SK-N-SH (cell line): ENCODE results near the gene TNFAIP8L2. TPM values are rescaled to one million over a fixed set of nuclear protein-coding genes. Genes with fewer than 3 reads are reported as not detected.

ENCODE experiments used
- CTCF ChIA-PET: fragments of 300-600, 350-600 bp; formaldehyde crosslinking; extraction: SDS; loops from one replicate; lab custom pipeline; 2021; lab: Yijun Ruan, JAX
- POLR2A ChIA-PET: fragments of 350-600 bp; sonication (Branson Sonifier 250); formaldehyde crosslinking; extraction: SDS; loops from one replicate; lab custom pipeline; 2020; ENCODE audit warnings: antibody characterized with exemption, inconsistent platforms; lab: Yijun Ruan, JAX
- DNase-seq: peaks from one replicate; pipeline ENCODE4 v3.0.0; 2012
- H2AFZ ChIP-seq: fragments of 200-600 bp; sonication (generic); 2 replicates; pipeline ENCODE4 v1.8.1; 2016; ENCODE audit warnings: antibody characterized with exemption, mild to moderate bottlenecking, low read depth
- H3F3A ChIP-seq: fragments of 200-600 bp; sonication (generic); replicated peaks from 2 replicates; pipeline ENCODE3; 2016; ENCODE audit warnings: antibody characterized with exemption, mild to moderate bottlenecking; ENCODE audit not compliant: insufficient read depth
- H3K27ac ChIP-seq, 2 experiments: fragments of 200-500 bp in 1 of 2; fragments of 200-600 bp in 1 of 2; sonication (Bioruptor generic) in 1 of 2; sonication (generic), shearing (Covaris generic) in 1 of 2; 2 replicates each; pipeline versions ENCODE4 v1.5.1 to v1.6.1; 2014 to 2016; ENCODE audit warnings: low read depth in 2 of 2, inconsistent platforms in 1 of 2, low read length in 1 of 2, mild to moderate bottlenecking in 1 of 2, mixed read lengths in 1 of 2
- H3K27me3 ChIP-seq: fragments of 200-600 bp; sonication (generic), shearing (Covaris generic); 2 replicates; pipeline ENCODE4 v1.6.1; 2016; ENCODE audit warnings: mixed run types; ENCODE audit not compliant: insufficient read depth
- H3K36me3 ChIP-seq, 2 experiments: fragments of 200-500 bp in 1 of 2; fragments of 200-600 bp in 1 of 2; sonication (Bioruptor generic) in 1 of 2; sonication (generic) in 1 of 2; replicated peaks in 1 of 2; 2 replicates each; pipeline versions ENCODE3 to v1.5.1; 2014 to 2016; ENCODE audit warnings: low read length in 1 of 2, mild to moderate bottlenecking in 1 of 2; ENCODE audit not compliant: insufficient read depth in 2 of 2, control insufficient read depth in 1 of 2
- H3K4me1 ChIP-seq, 2 experiments: fragments of 200-500 bp in 1 of 2; fragments of 200-600 bp in 1 of 2; sonication (Bioruptor generic) in 1 of 2; sonication (generic), shearing (Covaris generic) in 1 of 2; 2 replicates each; pipeline versions ENCODE4 v1.5.1 to v1.6.1; 2014 to 2016; ENCODE audit warnings: low read depth in 1 of 2, low read length in 1 of 2, mixed run types in 1 of 2; ENCODE audit not compliant: insufficient read depth in 2 of 2, control insufficient read depth in 1 of 2
- H3K4me2 ChIP-seq: fragments of 200-600 bp; sonication (generic), shearing (Covaris generic); 2 replicates; pipeline ENCODE4 v1.6.1; 2017; ENCODE audit warnings: mixed run types
- H3K4me3 ChIP-seq, 2 experiments: fragments of 200-500 bp in 1 of 2; fragments of 200-600 bp in 1 of 2; sonication (Bioruptor generic) in 1 of 2; sonication (generic), shearing (Covaris generic) in 1 of 2; 2 replicates each; pipeline versions ENCODE4 v1.5.1 to v1.8.1; 2014 to 2016; ENCODE audit warnings: low read depth in 2 of 2, inconsistent platforms in 1 of 2, low read length in 1 of 2, mild to moderate bottlenecking in 1 of 2, mixed read lengths in 1 of 2, moderate library complexity in 1 of 2
- H3K79me2 ChIP-seq: fragments of 200-600 bp; sonication (generic); 2 replicates; pipeline ENCODE4 v1.8.1; 2017; ENCODE audit warnings: mild to moderate bottlenecking; ENCODE audit not compliant: insufficient read depth
- H3K9ac ChIP-seq: fragments of 200-600 bp; sonication (generic); 2 replicates; pipeline ENCODE4 v1.6.1; 2017; ENCODE audit warnings: mixed run types
- H3K9me2 ChIP-seq: fragments of 200-600 bp; sonication (generic); 2 replicates; pipeline ENCODE4 v1.6.1; 2017; ENCODE audit warnings: mixed run types
- H3K9me3 ChIP-seq: fragments of 200-600 bp; sonication (generic); 2 replicates; pipeline ENCODE4 v1.6.1; 2017; ENCODE audit warnings: mixed run types, mild to moderate bottlenecking, moderate library complexity
- H4K20me1 ChIP-seq: fragments of 200-600 bp; sonication (generic); 2 replicates; pipeline ENCODE4 v1.6.1; 2017; ENCODE audit warnings: mild to moderate bottlenecking, mixed run types; ENCODE audit not compliant: insufficient read depth
- CTCF ChIP-seq: fragments of 200-600 bp; sonication (generic); IDR thresholded peaks from 2 replicates; pipeline ENCODE4 v1.6.1; 2017; ENCODE audit warnings: antibody characterized with exemption, mild to moderate bottlenecking, moderate library complexity
- EP300 ChIP-seq, 2 experiments: IDR thresholded peaks; 2 replicates each; pipeline versions ENCODE4 v1.4.0 to v1.6.1; 2012; ENCODE audit warnings: borderline replicate concordance in 1 of 2, low read depth in 1 of 2, low read length in 1 of 2
- FOXJ3 ChIP-seq: sonication (generic); formaldehyde crosslinking; IDR thresholded peaks from 2 replicates; pipeline ENCODE4 v1.5.1; 2020; ENCODE audit warnings: mild to moderate bottlenecking, missing genetic modification reagents
- GABPA ChIP-seq: IDR thresholded peaks from 2 replicates; pipeline ENCODE4 v1.4.0; 2012; ENCODE audit warnings: low read depth, mild to moderate bottlenecking
- GATA2 ChIP-seq: sonication (generic); formaldehyde crosslinking; IDR thresholded peaks from 2 replicates; pipeline ENCODE4 v1.5.0; 2020; ENCODE audit warnings: mild to moderate bottlenecking, missing genetic modification reagents
- IRF3 ChIP-seq: fragments of 150-350 bp; IDR thresholded peaks from 2 replicates; pipeline ENCODE4 v1.6.1; 2016; ENCODE audit warnings: mild to moderate bottlenecking, low read depth, low read length
- POLR2AphosphoS5 ChIP-seq: IDR thresholded peaks from 2 replicates; pipeline ENCODE4 v1.6.1; 2012; ENCODE audit warnings: low read depth, low read length
- RCOR1 ChIP-seq: fragments of 150-350 bp; IDR thresholded peaks from 2 replicates; pipeline ENCODE4 v1.6.1; 2017; ENCODE audit warnings: antibody characterized with exemption, low read length
- RXRA ChIP-seq: IDR thresholded peaks from 2 replicates; pipeline ENCODE4 v1.4.0; 2012; ENCODE audit warnings: low read depth, mild to moderate bottlenecking, borderline replicate concordance
- SIN3A ChIP-seq: IDR thresholded peaks from 2 replicates; pipeline ENCODE4 v1.6.1; 2012; ENCODE audit warnings: low read depth, mild to moderate bottlenecking, low read length, moderate library complexity, borderline replicate concordance
- SMC3 ChIP-seq: IDR thresholded peaks from 2 replicates; pipeline ENCODE4 v1.6.1; 2012; ENCODE audit warnings: low read depth, low read length, improper control_type of control experiment
- TAF1 ChIP-seq: IDR thresholded peaks from 2 replicates; pipeline ENCODE4 v1.6.1; 2012; ENCODE audit warnings: low read depth, mild to moderate bottlenecking, low read length, moderate library complexity, borderline replicate concordance
- TEAD4 ChIP-seq: IDR thresholded peaks from 2 replicates; pipeline ENCODE4 v1.4.0; 2012; ENCODE audit warnings: mild to moderate bottlenecking, borderline replicate concordance; ENCODE audit not compliant: insufficient read depth
- WGBS: methylation state at CpG from one replicate; pipeline ENCODE4 v1.1.6; 2017; ENCODE audit warnings: low lambda C conversion rate; 5-methylcytosine and 5-hydroxymethylcytosine counted together
- polyA plus RNA-seq, 3 experiments: library from polyadenylated mRNA; depleted of rRNA; stranded (reverse); fragments of >200 nt; gene quantifications; 2 replicates each; pipeline ENCODE4 v1.2.3, GENCODE V29; 2012

The TNFAIP8L2 gene
- polyA plus RNA-seq, 1 of the 3 experiments (the other 2 are of a cell fraction): not detected

GRCh38 chr1:151147665-151148064 lies 8.8 kb upstream of the TNFAIP8L2 start (continued):
- TF ChIP-seq CTCF (no peak), RCOR1 (no peak), FOXJ3 (no peak), TAF1 (no peak), SMC3 (no peak)

- ChIA-PET POLR2A (no interaction called here), CTCF (interaction anchor here (0.6 to 6.6 kb wide), 14 partner anchors 8 to 503 kb away, joined by 3 to 113 read pairs (median 4); partner anchors contain the start of genes CDC42SE1, GABPB2, LYSMD1 and SEMA6C)
- Histone ChIP-seq H3K9ac (no peak overlapping the region), H3K4me2 (no peak overlapping the region), H3K9me3 (no peaks in the 10 kb centered on the region), H3K27ac (no peak overlapping the region), H3F3A (peaks cover 5% of the 10 kb centered on the region), H3K4me3 (no peak overlapping the region), H3K9me2 (no peaks in the 10 kb centered on the region), H3K27me3 (no peaks in the 10 kb centered on the region), H3K36me3 (peaks cover 9 to 39% of the 10 kb centered on the region in 2 experiments), H3K79me2 (no peaks in the 10 kb centered on the region), H3K4me1 (no peaks in the 10 kb centered on the region), H2AFZ (no peak overlapping the region), H4K20me1 (no peaks in the 10 kb centered on the region)
- no peak for TF ChIP-seq SIN3A
- no peak for TF ChIP-seq CTCF
- no peak for TF ChIP-seq GATA2 (CRISPR knock-in tag)
- no peak for TF ChIP-seq GABPA
- no peak for TF ChIP-seq EP300 (IDR thresholded peaks at IDR 0.05; ENCODE audit: borderline replicate concordance in 1 of 2, low read depth in 1 of 2, low read length in 1 of 2)
- no peak for TF ChIP-seq IRF3
- TF ChIP-seq RXRA: no peak
- no peak for TF ChIP-seq POLR2AphosphoS5
- no peak for TF ChIP-seq SMC3
- no peak for TF ChIP-seq TEAD4
- 93% methylated on average over 6 of the region's 6 CpGs for WGBS
- DNase-seq: no peak
Observed at GRCh38 chr1:151157067-151157531, 650 bp downstream of the TNFAIP8L2 start.
